ENCODE data around the gene IFIT1B. TPM values are rescaled to one million over a fixed set of nuclear protein-coding genes. Genes with fewer than 3 reads are reported as not detected.
A peak's percentile ranks its signal among the peaks of the same experiment; 100 is the strongest.

The IFIT1B gene
- total and polyA plus RNA-seq, 2 of the 8 experiments (the other 6 are each of a cell fraction or from before 2014, with no cell fraction given): not detected

GRCh38 chr10:89403043-89403442 lies 25.2 kb downstream of the IFIT1B start:
- H2BK120ac ChIP-seq (replicated peaks; ENCODE audit: low read depth, low read length): no peak overlapping the region
- CTCF ChIA-PET (ENCODE audit: partially characterized antibody): interaction anchor here (0.7 to 1.4 kb wide), 4 partner anchors 10 to 162 kb away, joined by 3 to 4 read pairs (median 4); partner anchors contain the start of gene IFIT1
- no peaks in the 10 kb centered on the region for H3K27me3 ChIP-seq (replicated peaks in 1 of 4; ENCODE audit: control insufficient read depth in 3 of 4, extremely low read depth in 1 of 4, insufficient read depth in 3 of 4, low read length in 3 of 4)
- DNase-seq (ENCODE audit: low read depth in 1 of 2, low spot score in 2 of 2) (peak in 1 of 2 experiments; percentile 4), FAIRE-seq (no peak)
- H3K4me3 ChIP-seq (ENCODE audit: extremely low read depth in 1 of 4, insufficient read depth in 2 of 4, low read depth in 3 of 4, low read length in 4 of 4): no peak overlapping the region
- H3K27ac ChIP-seq (ENCODE audit: low read depth, low read length): no peak overlapping the region
- no peak overlapping the region for H2BK5ac ChIP-seq (ENCODE audit: low read depth, low read length)
- WGBS, 2 experiments (ENCODE audit: extremely low coverage in 1 of 2, insufficient coverage in 1 of 2, insufficient read length in 1 of 2, insufficient replicate concordance in 2 of 2, low coverage in 1 of 2, low lambda C conversion rate in 2 of 2, missing lambda C conversion rate in 1 of 2): 93% methylated on average over 2 of the region's 2 CpGs; no CpG with 5 or more reads in 1 of the 2 experiments
- H2AK5ac ChIP-seq (ENCODE audit: low read depth, low read length): no peak overlapping the region
- H3K9ac ChIP-seq (replicated peaks in 1 of 4; ENCODE audit: extremely low read depth in 1 of 4, low read depth in 3 of 4, low read length in 3 of 4): no peak overlapping the region
- no peak overlapping the region for H2BK20ac ChIP-seq (ENCODE audit: low read length)
- no peak overlapping the region for H3K56ac ChIP-seq (replicated peaks; ENCODE audit: insufficient read length, low read depth, low read length)
- no peak overlapping the region for H3K14ac ChIP-seq (ENCODE audit: insufficient read length)
- H2BK12ac ChIP-seq (ENCODE audit: low read depth, low read length): no peak overlapping the region
- no peak overlapping the region for H4K5ac ChIP-seq (ENCODE audit: insufficient read length, low read depth, low read length)
- H3K4ac ChIP-seq (replicated peaks; ENCODE audit: insufficient read length, low read depth, low read length): no peak overlapping the region
- H3K23ac ChIP-seq (ENCODE audit: insufficient read length): no peak overlapping the region
- H3K9me3 ChIP-seq (ENCODE audit: insufficient read depth in 2 of 2, low read depth in 1 of 2, low read length in 1 of 2): no peaks in the 10 kb centered on the region
- H3K36me3 ChIP-seq (ENCODE audit: control insufficient read depth in 2 of 4, insufficient read depth in 4 of 4, low read length in 3 of 4): no peaks in the 10 kb centered on the region; a peak in 1 of 8 replicates
- H2BK15ac ChIP-seq (ENCODE audit: low read length): no peak overlapping the region
- no peak overlapping the region for H3K4me2 ChIP-seq (ENCODE audit: insufficient read depth in 1 of 2, low read depth in 2 of 2, low read length in 2 of 2)
- H3K79me1 ChIP-seq (ENCODE audit: low read depth, low read length): no peaks in the 10 kb centered on the region
- TF ChIP-seq GABPA (IDR thresholded peaks at IDR 0.05; ENCODE audit: borderline replicate concordance, insufficient read depth, low read length) (no peak), RXRA (IDR thresholded peaks at IDR 0.05; ENCODE audit: insufficient read depth, low read depth, low read length) (no peak), TAF7 (optimal IDR thresholded peaks at IDR 0.05; ENCODE audit: borderline replicate concordance, low read depth, low read length) (no peak), SP1 (IDR thresholded peaks at IDR 0.05; ENCODE audit: low read depth, low read length) (no peak), MAFK (IDR thresholded peaks at IDR 0.05; ENCODE audit: low read depth, low read length) (no peak), ASH2L (IDR thresholded peaks at IDR 0.05; ENCODE audit: low read length) (no peak), POLR2A (IDR thresholded peaks at IDR 0.05; ENCODE audit: control extremely low read depth in 1 of 2, low read depth in 2 of 2, low read length in 2 of 2) (no peak), BACH1 (IDR thresholded peaks at IDR 0.05; ENCODE audit: low read length) (no peak)
- H4K20me1 ChIP-seq (replicated peaks in 1 of 2; ENCODE audit: control insufficient read depth in 1 of 2, insufficient read depth in 2 of 2, low read length in 2 of 2): no peaks in the 10 kb centered on the region
- no peak overlapping the region for H4K8ac ChIP-seq (ENCODE audit: extremely low read depth, insufficient read depth, low read length)
- no peaks in the 10 kb centered on the region for H3K4me1 ChIP-seq (replicated peaks in 1 of 4; ENCODE audit: control insufficient read depth in 3 of 4, insufficient read depth in 4 of 4, low read length in 3 of 4)
- H3K23me2 ChIP-seq (ENCODE audit: low read depth, low read length): no peaks in the 10 kb centered on the region
- H3K18ac ChIP-seq (ENCODE audit: extremely low read depth, low read length): no peak overlapping the region
- no peak overlapping the region for H2AFZ ChIP-seq (ENCODE audit: low read length)
- POLR2A ChIA-PET (ENCODE audit: partially characterized antibody): interaction anchor here (2.4 kb wide), 1 partner anchor 12 kb away, joined by 7 read pairs; the partner anchor contains the start of gene IFIT5
- no peaks in the 10 kb centered on the region for H3K79me2 ChIP-seq (ENCODE audit: control insufficient read depth in 1 of 2, insufficient read depth in 2 of 2, low read length in 2 of 2)
- H4K91ac ChIP-seq (replicated peaks; ENCODE audit: insufficient read length, low read length): no peak overlapping the region

Data from H1 (cell line).